ENCODE results near the gene GPALPP1.
"Not testable (repeated sequence)": the region's sequence is repeated elsewhere in the genome, so short reads cannot be mapped to it uniquely, and the experiment has no call there.

Gene GPALPP1, protein sequence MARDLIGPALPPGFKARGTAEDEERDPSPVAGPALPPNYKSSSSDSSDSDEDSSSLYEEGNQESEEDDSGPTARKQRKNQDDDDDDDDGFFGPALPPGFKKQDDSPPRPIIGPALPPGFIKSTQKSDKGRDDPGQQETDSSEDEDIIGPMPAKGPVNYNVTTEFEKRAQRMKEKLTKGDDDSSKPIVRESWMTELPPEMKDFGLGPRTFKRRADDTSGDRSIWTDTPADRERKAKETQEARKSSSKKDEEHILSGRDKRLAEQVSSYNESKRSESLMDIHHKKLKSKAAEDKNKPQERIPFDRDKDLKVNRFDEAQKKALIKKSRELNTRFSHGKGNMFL

GRCh38 chr13:44989071-44989889 lies at the start of gene GPALPP1, which contains the start of gene NUFIP1:
GPALPP1 (plus strand) TSS chr13:44989538; CDS start chr13:44989655, 117 bp downstream.
NUFIP1 (minus strand) TSS chr13:44989471; CDS start chr13:44989436, 35 bp downstream.
- DNase-seq: peak; percentile 96

- not testable (repeated sequence) for DNase-seq
These were observed 45.9 kb upstream of the GPALPP1 start for GRCh38 chr13:44943411-44943810.

- no peak for DNase-seq
These were observed 38.2 kb upstream of the GPALPP1 start for GRCh38 chr13:44951184-44951583.

DNA sequence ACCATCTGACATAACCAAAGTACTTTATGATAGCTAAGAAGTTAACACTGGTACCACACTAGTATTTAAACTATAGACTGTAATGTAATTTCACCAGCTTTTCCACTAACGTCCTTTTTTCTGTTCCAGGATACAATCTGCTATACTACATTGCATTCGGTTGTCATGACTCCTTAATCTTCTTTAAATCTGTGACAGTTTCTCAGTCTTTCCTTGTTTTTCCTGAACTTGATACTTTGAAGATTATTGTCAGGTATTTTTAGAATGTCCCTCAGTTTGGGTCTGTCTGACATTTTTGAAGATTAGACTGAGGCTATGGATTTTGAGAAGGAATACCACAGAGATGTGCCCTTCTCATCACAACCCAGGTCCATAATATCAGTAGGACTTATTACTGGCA lies 36.7 kb upstream of the GPALPP1 start:
- no peak for DNase-seq

DNA sequence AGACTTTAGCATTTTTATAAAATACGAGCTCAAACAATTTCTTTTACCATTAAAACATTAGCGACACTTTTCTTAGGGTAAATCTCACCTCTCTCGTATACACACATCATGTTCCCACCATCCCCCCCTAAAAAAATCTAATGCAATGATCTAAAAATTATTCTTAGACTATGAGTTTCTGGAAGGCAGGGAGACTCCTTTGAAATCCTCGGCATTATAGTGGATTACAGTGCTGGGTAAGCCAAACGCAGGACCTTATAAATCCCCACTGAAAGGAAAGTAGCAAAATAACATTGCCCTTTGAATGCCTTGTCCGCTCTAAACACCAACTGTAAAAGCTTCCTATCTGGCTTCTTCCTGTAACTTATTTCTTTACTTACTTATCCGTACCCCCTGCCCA lies 35.1 kb upstream of the GPALPP1 start:
- DNase-seq: no peak

DNA sequence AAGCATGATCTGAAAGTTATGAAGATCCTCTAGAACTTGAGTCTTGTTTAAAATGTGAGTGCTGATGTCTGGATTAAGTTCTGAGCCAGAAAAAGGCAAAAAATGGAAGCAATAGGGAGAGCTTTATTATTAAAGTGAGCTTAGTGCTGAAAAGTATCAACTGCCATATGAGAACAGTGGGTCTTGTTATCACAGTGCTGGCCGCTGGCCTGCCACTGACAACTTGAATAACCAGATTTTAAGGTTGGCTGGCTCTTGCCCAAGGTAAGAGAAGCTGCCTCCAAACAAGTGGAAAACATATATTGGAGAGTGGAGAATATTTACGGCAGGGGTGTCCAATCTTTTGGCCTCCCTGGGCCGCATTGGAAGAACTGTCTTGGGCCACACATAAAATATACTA lies 33.9 kb upstream of the GPALPP1 start:
- no peak for DNase-seq

DNA sequence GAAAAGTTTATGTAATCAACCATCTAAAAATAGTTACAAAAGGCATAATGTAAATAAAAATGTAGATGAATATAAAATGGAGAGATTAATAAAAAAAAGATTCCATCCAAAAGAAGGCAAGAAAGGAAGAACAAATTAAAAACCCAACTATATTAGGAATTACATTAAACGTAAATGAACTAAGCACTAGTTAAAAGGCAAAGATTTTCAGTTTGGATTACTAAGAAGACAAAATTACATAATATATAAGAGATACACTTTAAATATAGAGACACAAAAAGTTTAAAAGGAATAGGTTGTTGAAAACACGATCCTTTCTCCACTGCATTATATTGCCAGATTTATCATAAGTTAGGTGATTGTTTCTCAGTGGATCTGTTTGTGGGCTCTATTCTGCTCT lies 27.3 kb upstream of the GPALPP1 start:
- no peak for DNase-seq

DNA sequence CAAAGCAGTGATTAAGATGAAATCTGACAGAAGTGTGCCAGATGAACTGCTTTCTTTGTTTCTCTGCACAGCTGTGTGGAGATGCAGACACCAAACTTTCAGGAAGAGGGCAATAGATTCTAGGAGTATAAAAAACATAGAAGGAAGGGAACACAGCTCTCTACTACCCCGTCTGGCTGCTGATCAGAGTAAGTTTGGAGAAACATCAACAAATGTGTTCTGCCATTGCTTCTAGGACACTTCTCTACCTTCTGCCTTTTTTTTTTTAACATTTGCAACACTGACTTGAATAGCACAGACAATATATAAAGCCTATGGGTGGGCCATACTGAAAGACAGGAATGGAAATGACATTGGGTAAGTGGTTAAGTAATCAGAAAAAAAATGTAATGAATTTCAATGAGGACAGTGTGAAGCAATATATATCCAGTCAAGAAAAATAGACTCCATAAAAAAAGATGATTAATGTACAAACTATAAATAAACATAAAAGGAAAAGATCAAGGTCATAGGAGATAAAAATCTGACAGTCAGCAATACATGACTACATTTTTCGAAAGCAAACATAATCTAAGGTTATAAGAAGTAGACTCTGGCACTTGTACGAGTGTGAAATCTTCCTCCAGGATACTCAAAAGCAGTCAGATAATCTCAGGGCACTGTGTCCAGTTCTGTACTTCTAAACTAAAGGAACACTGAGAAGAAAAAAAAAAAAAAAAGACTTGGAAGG lies 21.5 kb upstream of the GPALPP1 start:
- DNase-seq: no peak

DNA sequence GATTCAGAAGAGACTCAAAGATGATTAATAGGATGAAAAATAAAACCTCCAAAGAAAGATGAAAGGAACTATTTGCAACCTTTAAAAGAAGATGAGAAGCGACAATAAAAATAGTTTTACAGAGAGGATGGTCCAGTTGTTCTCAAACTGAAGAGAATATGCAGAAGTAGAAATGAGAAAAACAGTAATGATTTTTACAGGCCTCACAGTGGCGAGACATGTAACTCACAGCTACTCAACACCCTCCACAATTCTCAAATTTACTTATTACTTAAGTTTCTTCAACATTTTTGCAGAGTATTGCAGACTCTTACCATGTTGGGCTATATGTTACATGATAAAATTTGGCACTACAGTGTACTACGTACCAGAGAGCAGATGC lies 20.9 kb upstream of the GPALPP1 start:
- no peak for DNase-seq

DNA sequence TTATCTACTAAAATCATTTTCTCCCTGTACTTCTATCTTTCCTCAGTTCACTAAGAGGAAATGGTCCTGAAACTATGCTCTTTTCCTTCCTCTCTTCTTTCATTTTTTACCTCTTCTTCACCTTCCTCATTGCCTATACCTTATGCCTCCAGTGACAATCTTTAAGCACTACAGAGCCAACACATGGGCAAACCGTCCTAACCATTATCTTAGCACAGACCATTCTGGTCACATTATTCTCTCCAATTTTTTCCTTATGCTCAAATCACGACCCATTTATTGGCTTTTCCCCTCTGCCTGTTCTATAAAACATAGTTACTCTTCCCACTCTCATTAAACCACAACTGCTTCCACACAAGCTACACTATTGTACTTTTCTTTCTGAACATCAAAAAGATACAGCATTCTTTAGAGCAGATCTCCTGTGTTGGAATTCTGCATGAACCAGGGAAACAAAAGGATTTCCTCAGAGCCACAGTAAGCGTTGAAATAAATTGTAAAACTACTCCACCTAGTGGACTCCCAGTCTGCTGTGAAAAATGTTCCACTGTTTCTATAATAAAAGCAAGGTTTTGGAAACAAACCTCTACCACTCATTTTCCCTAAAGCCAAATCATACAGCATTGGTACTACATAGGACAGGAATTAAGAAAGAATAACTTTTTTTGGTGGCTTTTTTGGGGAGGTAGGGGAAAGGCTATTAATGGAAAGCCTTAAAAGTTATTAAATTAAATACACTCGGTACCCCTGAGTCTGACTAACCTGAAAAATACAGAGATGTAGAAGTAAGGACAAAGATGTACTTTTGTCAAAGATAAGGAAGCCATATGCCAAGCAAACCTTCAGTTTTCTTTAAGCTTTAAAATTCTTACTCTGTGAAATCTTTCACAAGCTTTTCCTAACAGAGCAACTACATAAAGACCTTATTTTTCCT lies 19.5 kb upstream of the GPALPP1 start:
- DNase-seq: peak; percentile 68 to 83

GRCh38 chr13:44971656-44972595 lies 17.4 kb upstream of the GPALPP1 start:
- DNase-seq: no peak

- DNase-seq: peak; percentile 50 to 61
These were observed 16.3 kb upstream of the GPALPP1 start for GRCh38 chr13:44972956-44973581.

- peak; percentile 59 to 76 for DNase-seq
These were observed 15.1 kb upstream of the GPALPP1 start for GRCh38 chr13:44974056-44974793.

DNA sequence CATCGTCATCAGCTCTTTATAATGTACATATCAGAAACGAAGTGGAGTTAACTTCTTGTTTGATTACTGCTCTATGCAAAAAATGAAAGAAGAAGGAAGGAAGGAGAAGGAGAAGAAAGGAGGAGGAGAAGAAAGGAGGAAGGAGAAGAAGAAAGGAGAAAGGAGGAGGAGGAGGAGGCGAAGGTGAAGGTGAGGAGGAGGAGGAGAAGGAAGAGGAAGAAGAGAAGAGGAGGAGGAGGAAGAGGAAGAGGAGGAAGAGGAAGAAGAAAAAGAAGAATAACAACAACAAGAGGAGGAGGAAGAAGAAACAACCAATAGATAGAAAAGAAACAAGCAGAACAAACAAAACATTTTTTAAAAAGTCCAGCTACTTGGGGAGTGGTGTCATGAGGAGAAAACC lies 13.1 kb upstream of the GPALPP1 start:
- DNase-seq: no peak

DNA sequence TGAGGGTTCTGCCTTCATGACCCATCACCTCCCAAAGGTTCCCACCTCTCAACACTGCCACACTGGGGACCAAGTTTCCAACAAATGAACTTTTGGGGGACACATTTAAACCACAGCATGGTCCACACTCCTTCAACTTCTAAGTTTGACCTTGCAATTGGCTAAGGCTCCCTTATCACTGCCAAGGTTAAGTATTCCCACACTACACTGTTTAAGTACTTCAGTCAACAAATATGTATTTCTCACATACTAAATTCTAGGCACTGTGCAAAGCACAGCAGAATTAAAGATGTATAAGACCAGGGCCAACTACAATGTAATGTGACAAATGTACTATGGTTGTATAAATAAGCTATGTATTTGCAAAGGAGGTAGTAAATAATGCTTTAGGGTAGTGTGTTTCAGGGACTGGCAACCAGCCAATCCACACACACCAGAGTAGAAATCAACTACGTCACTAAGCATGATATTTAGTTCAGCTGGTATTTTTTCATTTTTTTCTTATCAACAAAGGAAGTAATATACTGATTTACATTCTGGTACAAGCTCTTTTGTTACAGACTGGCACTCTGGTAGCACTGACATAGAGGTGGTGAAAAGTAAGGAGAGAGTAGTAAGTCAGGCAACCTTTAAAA lies 12.3 kb upstream of the GPALPP1 start:
- DNase-seq: no peak

GRCh38 chr13:44978328-44978727 lies 11.0 kb upstream of the GPALPP1 start:
- DNase-seq: peak; percentile 22 to 62

DNA sequence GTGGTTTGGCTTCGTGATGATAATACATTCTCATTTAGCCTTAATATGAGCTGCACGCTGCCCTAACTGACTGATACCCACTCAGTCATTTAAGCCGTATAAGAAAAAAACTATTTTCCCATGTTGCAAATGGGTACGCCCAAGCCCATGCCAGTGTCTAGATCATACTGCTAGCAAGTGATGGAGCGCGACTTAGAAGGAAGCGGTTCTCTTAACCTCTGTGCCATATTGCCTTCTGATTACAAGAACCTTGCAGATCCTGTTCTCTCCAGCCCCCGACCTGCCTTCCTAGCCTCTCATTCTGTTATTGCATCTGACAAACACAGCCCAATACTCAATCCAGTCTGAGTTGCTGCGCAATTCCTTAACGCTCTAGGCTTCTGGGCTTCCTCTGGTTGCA lies 603 bp downstream of the GPALPP1 start:
- peak in 1 of 2 experiments; percentile 21 for DNase-seq

DNA sequence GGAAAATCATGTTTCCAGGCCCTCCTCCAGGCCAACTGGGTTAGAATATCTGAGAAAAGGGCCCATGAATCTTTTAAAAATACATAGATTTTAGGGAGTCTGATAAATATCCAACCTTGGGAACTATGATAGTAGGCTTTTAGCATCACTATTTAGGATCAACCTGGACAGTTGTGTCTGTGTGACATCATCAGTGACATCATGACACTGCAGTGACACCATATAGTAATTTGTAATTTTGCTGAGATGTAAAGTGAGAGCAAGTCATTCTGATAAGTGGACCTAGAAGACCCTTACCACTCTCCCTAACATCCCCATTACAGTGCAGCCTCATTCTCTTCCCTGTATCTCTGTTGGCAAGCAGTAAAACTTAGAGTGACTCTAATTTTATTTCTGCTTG lies 14.1 kb downstream of the GPALPP1 start:
- no peak for DNase-seq

- no peak for DNase-seq
These were observed 14.8 kb downstream of the GPALPP1 start for GRCh38 chr13:45004096-45004495.
